Measurements from ENCODE around the gene IQGAP2.

DNA sequence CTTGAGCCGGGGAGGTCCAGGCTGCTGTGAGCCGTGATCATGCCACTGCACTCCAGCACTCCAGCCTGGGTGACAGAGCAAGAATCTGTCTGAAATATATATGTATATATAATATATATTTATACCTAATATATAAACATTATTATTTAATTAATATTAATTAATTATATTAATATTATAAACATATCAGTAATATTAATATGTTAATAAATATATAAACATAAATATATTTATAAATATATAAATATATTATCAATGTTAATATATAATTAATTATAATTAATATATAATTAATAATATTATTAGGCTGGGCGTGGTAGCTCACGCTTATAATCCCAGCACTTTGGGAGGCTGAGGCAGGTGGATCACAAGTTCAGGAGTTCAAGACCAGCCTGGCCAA, 354.0 kb downstream of the IQGAP2 start:
- TF ChIP-seq, protein P1, sequence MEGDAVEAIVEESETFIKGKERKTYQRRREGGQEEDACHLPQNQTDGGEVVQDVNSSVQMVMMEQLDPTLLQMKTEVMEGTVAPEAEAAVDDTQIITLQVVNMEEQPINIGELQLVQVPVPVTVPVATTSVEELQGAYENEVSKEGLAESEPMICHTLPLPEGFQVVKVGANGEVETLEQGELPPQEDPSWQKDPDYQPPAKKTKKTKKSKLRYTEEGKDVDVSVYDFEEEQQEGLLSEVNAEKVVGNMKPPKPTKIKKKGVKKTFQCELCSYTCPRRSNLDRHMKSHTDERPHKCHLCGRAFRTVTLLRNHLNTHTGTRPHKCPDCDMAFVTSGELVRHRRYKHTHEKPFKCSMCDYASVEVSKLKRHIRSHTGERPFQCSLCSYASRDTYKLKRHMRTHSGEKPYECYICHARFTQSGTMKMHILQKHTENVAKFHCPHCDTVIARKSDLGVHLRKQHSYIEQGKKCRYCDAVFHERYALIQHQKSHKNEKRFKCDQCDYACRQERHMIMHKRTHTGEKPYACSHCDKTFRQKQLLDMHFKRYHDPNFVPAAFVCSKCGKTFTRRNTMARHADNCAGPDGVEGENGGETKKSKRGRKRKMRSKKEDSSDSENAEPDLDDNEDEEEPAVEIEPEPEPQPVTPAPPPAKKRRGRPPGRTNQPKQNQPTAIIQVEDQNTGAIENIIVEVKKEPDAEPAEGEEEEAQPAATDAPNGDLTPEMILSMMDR (conservative IDR thresholded peaks at IDR 0.05), result no peak
- no peak for TF ChIP-seq EZH2 (IDR thresholded peaks at IDR 0.05; ENCODE audit: low read depth)
